ENCODE data around the gene GALNT10. TPM values are rescaled to one million over a fixed set of nuclear protein-coding genes. Genes with fewer than 3 reads are reported as not detected.

The GALNT10 gene
- polyA plus RNA-seq, 2 of the 4 experiments (the other 2 are of a cell fraction): 110 to 156 TPM

- no peak for FAIRE-seq
- no peaks in the 10 kb centered on the region for H3K9me3 ChIP-seq
- no peak for TF ChIP-seq ZSCAN20 (CRISPR knock-in tag; IDR thresholded peaks at IDR 0.05)
- no peak overlapping the region for H3K4me2 ChIP-seq
- POLR2A ChIA-PET: no interaction called here
- DNase-seq (ENCODE audit: low read depth in 1 of 2, low spot score in 1 of 2): no peak
- CTCF ChIA-PET: interaction anchor here (1.0 to 19.7 kb wide), 4 partner anchors 10 to 181 kb away, joined by 3 to 304 read pairs (median 8); no protein-coding TSS in a partner anchor
- H3K4me3 ChIP-seq: no peak overlapping the region
- no peak overlapping the region for H3K27ac ChIP-seq
- H3K4me1 ChIP-seq: no peaks in the 10 kb centered on the region
- 69% methylated on average over 3 of the region's 3 CpGs for WGBS (ENCODE audit: missing lambda C conversion rate)
- ATAC-seq: no peak
These were observed 268.5 kb downstream of the GALNT10 start for GRCh38 chr5:154459015-154459414.

- ChIA-PET CTCF (interaction anchor here (1.2 to 19.7 kb wide), 4 partner anchors 9 to 391 kb away, joined by 3 to 304 read pairs (median 15); no protein-coding TSS in a partner anchor), POLR2A (no interaction called here)
- no peak for DNase-seq (ENCODE audit: low read depth in 1 of 2, low spot score in 1 of 2)
- no peak for ATAC-seq
- no peak overlapping the region for H3K27ac ChIP-seq
- TF ChIP-seq HOXB13 (CRISPR knock-in tag; IDR thresholded peaks at IDR 0.05; ENCODE audit: low read depth) (no peak), GATA3 (IDR thresholded peaks at IDR 0.05; ENCODE audit: borderline replicate concordance) (no peak), ZFP36 (IDR thresholded peaks at IDR 0.05; ENCODE audit: borderline replicate concordance, partially characterized antibody) (no peak), RAD21 (conservative IDR thresholded peaks at IDR 0.05 in 1 of 2, IDR thresholded peaks at IDR 0.05 in 1 of 2) (no peak), BHLHE40 (IDR thresholded peaks at IDR 0.05; ENCODE audit: low read depth, low read length) (no peak), POLR2A (IDR thresholded peaks at IDR 0.05; ENCODE audit: low read length) (no peak), JUN (IDR thresholded peaks at IDR 0.05) (no peak), TFCP2L1 (CRISPR knock-in tag; IDR thresholded peaks at IDR 0.05) (no peak), MAFK (IDR thresholded peaks at IDR 0.05; ENCODE audit: partially characterized antibody) (no peak), JUNB (IDR thresholded peaks at IDR 0.05) (no peak), ATOH8 (CRISPR knock-in tag; IDR thresholded peaks at IDR 0.05; ENCODE audit: low read depth) (no peak), HEYL (CRISPR knock-in tag; IDR thresholded peaks at IDR 0.05) (no peak), CHD4 (IDR thresholded peaks at IDR 0.05; ENCODE audit: borderline replicate concordance) (no peak), EHF (CRISPR knock-in tag; IDR thresholded peaks at IDR 0.05) (no peak), RFX5 (IDR thresholded peaks at IDR 0.05) (no peak), RARB (CRISPR knock-in tag; IDR thresholded peaks at IDR 0.05) (no peak), SMC3 (IDR thresholded peaks at IDR 0.05) (no peak), PBX3 (IDR thresholded peaks at IDR 0.05) (no peak), EP300 (IDR thresholded peaks at IDR 0.05) (no peak), TP53 (CRISPR knock-in tag; IDR thresholded peaks at IDR 0.05) (no peak)
- no peaks in the 10 kb centered on the region for H3K9me3 ChIP-seq
- H3K4me3 ChIP-seq: no peak overlapping the region
- H3K4me1 ChIP-seq: peaks cover 6% of the 10 kb centered on the region
- no peak for FAIRE-seq
- WGBS (ENCODE audit: missing lambda C conversion rate): 93% methylated on average over 4 of the region's 4 CpGs
- H3K4me2 ChIP-seq: no peak overlapping the region
These were observed 269.6 kb downstream of the GALNT10 start for GRCh38 chr5:154460172-154460571.

GRCh38 chr5:154461531-154461930 lies 271.0 kb downstream of the GALNT10 start:
- Histone ChIP-seq H3K27ac (no peak overlapping the region), H3K4me1 (peaks cover 19% of the 10 kb centered on the region), H3K9me3 (no peaks in the 10 kb centered on the region), H3K4me3 (no peak overlapping the region), H3K4me2 (no peak overlapping the region)
- ATAC-seq (peak; percentile 82 to 86), FAIRE-seq (no peak), DNase-seq (ENCODE audit: low read depth in 1 of 2, low spot score in 1 of 2) (peak in 1 of 2 experiments; percentile 40)
- CTCF ChIA-PET: interaction anchor here (0.6 to 19.7 kb wide), 16 partner anchors 9 to 491 kb away, joined by 3 to 304 read pairs (median 4); no protein-coding TSS in a partner anchor
- TF ChIP-seq CBX8 (IDR thresholded peaks at IDR 0.05): no peak
- TF ChIP-seq CTCF (IDR thresholded peaks at IDR 0.05): peak; percentile 24; the same call in 2 of the 3 replicates
- TF ChIP-seq RAD21 (conservative IDR thresholded peaks at IDR 0.05 in 1 of 2, IDR thresholded peaks at IDR 0.05 in 1 of 2): peak; percentile 21 to 45; a peak in 2 of 5 replicates
- TF ChIP-seq ESRRA (IDR thresholded peaks at IDR 0.05; ENCODE audit: borderline replicate concordance, low read length): no peak
- WGBS (ENCODE audit: missing lambda C conversion rate): 58% methylated on average over 6 of the region's 6 CpGs
- POLR2A ChIA-PET: no interaction called here
